ENCODE data around the gene KRR1.

Gene KRR1

DNA sequence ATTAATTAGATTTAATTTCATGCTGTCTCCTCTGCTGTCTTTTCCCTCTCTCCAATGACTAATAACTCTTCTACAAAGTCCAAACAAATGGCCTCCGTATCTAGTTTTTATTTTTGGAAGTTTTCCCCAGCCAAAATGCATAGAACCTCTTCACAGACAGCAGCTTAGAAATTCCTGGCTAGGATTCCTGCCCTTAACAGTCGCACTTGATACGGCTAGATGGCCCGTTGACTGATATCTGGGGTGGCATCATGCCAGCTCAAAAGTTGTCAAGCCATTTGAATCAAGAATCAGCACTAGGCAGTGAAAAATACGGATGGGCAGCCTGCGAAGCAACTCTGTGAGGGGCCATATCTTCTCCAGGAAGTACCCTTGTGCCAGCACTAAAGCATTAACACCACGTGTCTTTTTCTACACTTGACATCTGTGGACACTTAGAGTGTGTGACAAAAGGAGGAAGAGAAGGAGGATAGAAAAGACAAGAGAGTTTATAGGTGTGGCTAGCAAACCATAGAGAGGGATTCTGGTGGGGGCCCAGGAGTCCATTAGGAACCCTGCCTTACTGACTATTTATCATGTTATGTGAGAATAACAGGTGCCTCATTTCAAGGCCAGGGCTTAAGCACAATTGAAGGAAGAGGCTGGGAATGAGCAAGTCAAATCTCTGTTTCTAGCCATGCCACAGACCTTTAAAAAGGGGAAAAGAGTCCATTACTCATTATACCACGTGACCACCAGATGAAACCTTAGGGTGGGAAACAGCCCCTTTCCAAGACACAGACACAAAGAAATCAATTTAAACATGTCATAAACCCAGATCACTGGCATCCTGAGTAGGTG lies 39.2 kb upstream of the KRR1 start:
- Histone ChIP-seq H2BK120ac (ENCODE audit: insufficient read depth, low read length, poor library complexity) (no peak overlapping the region), H3K36me3 (ENCODE audit: control insufficient read depth in 1 of 2, insufficient read depth in 2 of 2, low read length in 2 of 2) (no peaks in the 10 kb centered on the region), H3K4me2 (ENCODE audit: low read length) (no peak overlapping the region), H4K91ac (ENCODE audit: low read depth, low read length) (no peak overlapping the region), H2AK5ac (ENCODE audit: low read length) (no peak overlapping the region), H3K79me2 (ENCODE audit: control insufficient read depth, insufficient read depth, low read length, poor library complexity) (no peaks in the 10 kb centered on the region), H3K18ac (ENCODE audit: low read length) (no peak overlapping the region), H2BK5ac (ENCODE audit: low read depth, low read length, poor library complexity) (no peak overlapping the region), H2BK12ac (ENCODE audit: low read length) (no peak overlapping the region), H2AFZ (ENCODE audit: insufficient read depth, low read length, poor library complexity) (no peak overlapping the region), H3K14ac (ENCODE audit: low read length) (no peak overlapping the region), H3K9me3 (ENCODE audit: insufficient read depth, low read depth, low read length) (no peaks in the 10 kb centered on the region), H3K23ac (ENCODE audit: low read length) (no peak overlapping the region), H3K79me1 (ENCODE audit: low read length) (no peaks in the 10 kb centered on the region), H3K4ac (ENCODE audit: low read depth, low read length) (no peak overlapping the region), H3K4me1 (ENCODE audit: control insufficient read depth in 1 of 2, insufficient read depth in 2 of 2, low read length in 2 of 2) (peaks cover 0 to 8% of the 10 kb centered on the region in 2 experiments), H3K9ac (ENCODE audit: low read length) (peak overlapping the region; percentile 19), H3K27me3 (ENCODE audit: insufficient read depth, low read length) (no peaks in the 10 kb centered on the region), H3K4me3 (ENCODE audit: low read depth, low read length) (no peak overlapping the region), H3K27ac (ENCODE audit: low read depth, low read length) (no peak overlapping the region), H4K8ac (ENCODE audit: low read depth, low read length) (no peak overlapping the region), H4K12ac (ENCODE audit: low read depth, low read length) (no peak overlapping the region)
- WGBS (ENCODE audit: extremely low coverage, insufficient coverage, insufficient read length): no CpG with 5 or more reads among the region's 8 CpGs
- no peak for DNase-seq

DNA sequence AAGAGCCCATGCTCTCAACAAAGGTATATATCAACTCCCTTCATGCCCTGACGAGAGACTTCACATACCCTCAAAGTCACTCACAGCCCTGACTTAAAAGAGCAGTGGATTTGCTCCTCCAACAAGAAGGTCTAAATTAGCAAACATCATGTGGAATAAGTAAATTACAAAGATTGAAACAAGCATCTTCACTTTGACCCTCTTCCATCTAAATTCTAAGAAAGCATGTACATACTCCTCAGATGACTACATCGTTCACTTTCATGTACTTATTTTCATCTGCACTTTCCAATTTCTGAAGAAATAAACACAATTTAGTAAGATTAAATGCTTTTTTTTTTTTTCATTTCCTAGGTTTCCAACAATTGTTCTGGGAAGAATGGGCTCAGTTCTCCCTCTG lies 38.6 kb upstream of the KRR1 start:
- Histone ChIP-seq H4K8ac (ENCODE audit: low read depth, low read length) (no peak overlapping the region), H3K4me3 (ENCODE audit: low read depth, low read length) (no peak overlapping the region), H2BK120ac (ENCODE audit: insufficient read depth, low read length, poor library complexity) (no peak overlapping the region), H3K23ac (ENCODE audit: low read length) (no peak overlapping the region), H3K9ac (ENCODE audit: low read length) (no peak overlapping the region), H2AK5ac (ENCODE audit: low read length) (no peak overlapping the region), H4K91ac (ENCODE audit: low read depth, low read length) (no peak overlapping the region), H2AFZ (ENCODE audit: insufficient read depth, low read length, poor library complexity) (no peak overlapping the region), H3K14ac (ENCODE audit: low read length) (no peak overlapping the region), H3K36me3 (ENCODE audit: control insufficient read depth in 1 of 2, insufficient read depth in 2 of 2, low read length in 2 of 2) (no peaks in the 10 kb centered on the region), H3K79me2 (ENCODE audit: control insufficient read depth, insufficient read depth, low read length, poor library complexity) (no peaks in the 10 kb centered on the region), H3K27ac (ENCODE audit: low read depth, low read length) (no peak overlapping the region), H3K4me1 (ENCODE audit: control insufficient read depth in 1 of 2, insufficient read depth in 2 of 2, low read length in 2 of 2) (peaks cover 0 to 8% of the 10 kb centered on the region in 2 experiments), H3K27me3 (ENCODE audit: insufficient read depth, low read length) (no peaks in the 10 kb centered on the region), H3K4ac (ENCODE audit: low read depth, low read length) (no peak overlapping the region), H3K4me2 (ENCODE audit: low read length) (no peak overlapping the region), H3K79me1 (ENCODE audit: low read length) (no peaks in the 10 kb centered on the region), H3K18ac (ENCODE audit: low read length) (no peak overlapping the region), H4K12ac (ENCODE audit: low read depth, low read length) (no peak overlapping the region), H2BK12ac (ENCODE audit: low read length) (no peak overlapping the region), H3K9me3 (ENCODE audit: insufficient read depth, low read depth, low read length) (no peaks in the 10 kb centered on the region), H2BK5ac (ENCODE audit: low read depth, low read length, poor library complexity) (no peak overlapping the region)
- WGBS (ENCODE audit: extremely low coverage, insufficient coverage, insufficient read length): no CpG with 5 or more reads among the region's 2 CpGs
- DNase-seq: no peak

DNA sequence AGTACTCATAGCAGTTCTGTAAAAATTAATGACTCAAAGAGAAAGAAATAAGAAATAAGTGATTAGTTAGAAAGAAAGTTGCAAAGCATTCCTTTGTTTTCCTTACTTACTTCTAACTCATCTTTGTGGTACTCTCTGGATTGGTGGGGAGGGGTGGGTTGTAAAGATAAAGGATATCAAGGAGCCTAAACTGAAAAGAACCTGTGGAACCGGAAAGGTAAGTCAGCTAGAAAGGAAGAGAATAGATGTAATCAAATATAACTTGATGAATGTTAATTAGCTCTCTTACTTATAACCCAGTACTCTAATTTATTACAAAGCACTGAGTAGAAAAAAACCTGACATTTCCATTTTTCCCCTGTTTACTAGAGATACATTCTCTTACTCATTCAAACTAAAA lies 37.5 kb upstream of the KRR1 start:
- no peak overlapping the region for H4K8ac ChIP-seq (ENCODE audit: low read depth, low read length)
- H3K9me3 ChIP-seq (ENCODE audit: insufficient read depth, low read depth, low read length): no peaks in the 10 kb centered on the region
- no peak overlapping the region for H3K4me2 ChIP-seq (ENCODE audit: low read length)
- H3K9ac ChIP-seq (ENCODE audit: low read length): no peak overlapping the region
- no peak overlapping the region for H4K91ac ChIP-seq (ENCODE audit: low read depth, low read length)
- DNase-seq: no peak
- H3K79me1 ChIP-seq (ENCODE audit: low read length): no peaks in the 10 kb centered on the region
- no CpG with 5 or more reads among the region's 1 CpG for WGBS (ENCODE audit: extremely low coverage, insufficient coverage, insufficient read length)
- no peaks in the 10 kb centered on the region for H3K27me3 ChIP-seq (ENCODE audit: insufficient read depth, low read length)
- no peaks in the 10 kb centered on the region for H3K36me3 ChIP-seq (ENCODE audit: control insufficient read depth in 1 of 2, insufficient read depth in 2 of 2, low read length in 2 of 2)
- no peak overlapping the region for H2BK5ac ChIP-seq (ENCODE audit: low read depth, low read length, poor library complexity)
- H3K4me3 ChIP-seq (ENCODE audit: low read depth, low read length): no peak overlapping the region
- peaks cover 0 to 5% of the 10 kb centered on the region in 2 experiments for H3K4me1 ChIP-seq (ENCODE audit: control insufficient read depth in 1 of 2, insufficient read depth in 2 of 2, low read length in 2 of 2)
- no peak overlapping the region for H2BK120ac ChIP-seq (ENCODE audit: insufficient read depth, low read length, poor library complexity)
- H3K79me2 ChIP-seq (ENCODE audit: control insufficient read depth, insufficient read depth, low read length, poor library complexity): no peaks in the 10 kb centered on the region
- no peak overlapping the region for H3K4ac ChIP-seq (ENCODE audit: low read depth, low read length)
- H4K12ac ChIP-seq (ENCODE audit: low read depth, low read length): no peak overlapping the region
- no peak overlapping the region for H2BK12ac ChIP-seq (ENCODE audit: low read length)
- H3K18ac ChIP-seq (ENCODE audit: low read length): no peak overlapping the region
- H2AK5ac ChIP-seq (ENCODE audit: low read length): no peak overlapping the region
- H3K23ac ChIP-seq (ENCODE audit: low read length): no peak overlapping the region
- no peak overlapping the region for H2AFZ ChIP-seq (ENCODE audit: insufficient read depth, low read length, poor library complexity)
- H3K27ac ChIP-seq (ENCODE audit: low read depth, low read length): no peak overlapping the region
- no peak overlapping the region for H3K14ac ChIP-seq (ENCODE audit: low read length)

- no peak overlapping the region for H4K91ac ChIP-seq (ENCODE audit: low read depth, low read length)
- no peak overlapping the region for H3K4me2 ChIP-seq (ENCODE audit: low read length)
- no peak overlapping the region for H3K4me3 ChIP-seq (ENCODE audit: low read depth, low read length)
- H2BK120ac ChIP-seq (ENCODE audit: insufficient read depth, low read length, poor library complexity): no peak overlapping the region
- no peaks in the 10 kb centered on the region for H3K27me3 ChIP-seq (ENCODE audit: insufficient read depth, low read length)
- DNase-seq: no peak
- H3K36me3 ChIP-seq (ENCODE audit: control insufficient read depth in 1 of 2, insufficient read depth in 2 of 2, low read length in 2 of 2): no peaks in the 10 kb centered on the region
- no peak overlapping the region for H2BK12ac ChIP-seq (ENCODE audit: low read length)
- no CpG with 5 or more reads among the region's 1 CpG for WGBS (ENCODE audit: extremely low coverage, insufficient coverage, insufficient read length)
- H3K4me1 ChIP-seq (ENCODE audit: control insufficient read depth in 1 of 2, insufficient read depth in 2 of 2, low read length in 2 of 2): no peaks in the 10 kb centered on the region
- H2AFZ ChIP-seq (ENCODE audit: insufficient read depth, low read length, poor library complexity): no peak overlapping the region
- H3K9ac ChIP-seq (ENCODE audit: low read length): no peak overlapping the region
- no peak overlapping the region for H3K18ac ChIP-seq (ENCODE audit: low read length)
- no peak overlapping the region for H2BK5ac ChIP-seq (ENCODE audit: low read depth, low read length, poor library complexity)
- H3K79me1 ChIP-seq (ENCODE audit: low read length): no peaks in the 10 kb centered on the region
- H4K8ac ChIP-seq (ENCODE audit: low read depth, low read length): no peak overlapping the region
- no peak overlapping the region for H3K4ac ChIP-seq (ENCODE audit: low read depth, low read length)
- no peaks in the 10 kb centered on the region for H3K79me2 ChIP-seq (ENCODE audit: control insufficient read depth, insufficient read depth, low read length, poor library complexity)
- no peaks in the 10 kb centered on the region for H3K9me3 ChIP-seq (ENCODE audit: insufficient read depth, low read depth, low read length)
- H2AK5ac ChIP-seq (ENCODE audit: low read length): no peak overlapping the region
- H4K12ac ChIP-seq (ENCODE audit: low read depth, low read length): no peak overlapping the region
- H3K27ac ChIP-seq (ENCODE audit: low read depth, low read length): no peak overlapping the region
- H3K14ac ChIP-seq (ENCODE audit: low read length): no peak overlapping the region
- H3K23ac ChIP-seq (ENCODE audit: low read length): no peak overlapping the region
Observed at GRCh38 chr12:75545636-75546035, 34.2 kb upstream of the KRR1 start.
